ENCODE results near the gene C12orf50. TPM values are rescaled to one million over a fixed set of nuclear protein-coding genes. Genes with fewer than 3 reads are reported as not detected.

Gene C12orf50
- total and polyA plus RNA-seq, 2 of the 8 experiments (the other 6 are each of a cell fraction or from before 2014, with no cell fraction given), result not detected

- CTCF ChIA-PET (ENCODE audit: partially characterized antibody), result interaction anchor here (1.2 to 2.0 kb wide), 3 partner anchors 9 to 16 kb away, joined by 3 to 6 read pairs (median 6); no protein-coding TSS in a partner anchor
Measured at GRCh38 chr12:87943023-87943422, 86.2 kb downstream of the C12orf50 start.

More at GRCh38 chr12:87943023-87943422, 86.2 kb downstream of the C12orf50 start:
- Histone ChIP-seq H4K8ac (ENCODE audit: extremely low read depth, insufficient read depth, low read length) (no peak overlapping the region), H3K18ac (ENCODE audit: extremely low read depth, low read length) (no peak overlapping the region), H3K4me2 (ENCODE audit: insufficient read depth in 1 of 2, low read depth in 2 of 2, low read length in 2 of 2) (no peak overlapping the region), H2BK5ac (ENCODE audit: low read depth, low read length) (no peak overlapping the region), H2BK15ac (ENCODE audit: low read length) (no peak overlapping the region), H3K4me1 (replicated peaks in 1 of 4; ENCODE audit: control insufficient read depth in 3 of 4, insufficient read depth in 4 of 4, low read length in 3 of 4) (no peaks in the 10 kb centered on the region), H3K27ac (ENCODE audit: low read depth, low read length) (no peak overlapping the region), H4K91ac (replicated peaks; ENCODE audit: insufficient read length, low read length) (no peak overlapping the region), H3K4ac (replicated peaks; ENCODE audit: insufficient read length, low read depth, low read length) (no peak overlapping the region), H3K9ac (replicated peaks in 1 of 4; ENCODE audit: extremely low read depth in 1 of 4, low read depth in 3 of 4, low read length in 3 of 4) (no peak overlapping the region), H2AFZ (ENCODE audit: low read length) (no peak overlapping the region), H3K9me3 (ENCODE audit: insufficient read depth in 2 of 2, low read depth in 1 of 2, low read length in 1 of 2) (peaks cover 0 to 1% of the 10 kb centered on the region in 2 experiments; a peak in 1 of 4 replicates), H3K23ac (ENCODE audit: insufficient read length) (no peak overlapping the region), H2BK12ac (ENCODE audit: low read depth, low read length) (no peak overlapping the region), H3K27me3 (replicated peaks in 1 of 4; ENCODE audit: control insufficient read depth in 3 of 4, extremely low read depth in 1 of 4, insufficient read depth in 3 of 4, low read length in 3 of 4) (no peaks in the 10 kb centered on the region), H2AK5ac (ENCODE audit: low read depth, low read length) (no peak overlapping the region), H3K23me2 (ENCODE audit: low read depth, low read length) (no peaks in the 10 kb centered on the region), H2BK20ac (ENCODE audit: low read length) (no peak overlapping the region), H3K56ac (replicated peaks; ENCODE audit: insufficient read length, low read depth, low read length) (no peak overlapping the region), H2BK120ac (replicated peaks; ENCODE audit: low read depth, low read length) (no peak overlapping the region), H3K14ac (ENCODE audit: insufficient read length) (no peak overlapping the region), H4K5ac (ENCODE audit: insufficient read length, low read depth, low read length) (no peak overlapping the region), H3K79me2 (ENCODE audit: control insufficient read depth in 1 of 2, insufficient read depth in 2 of 2, low read length in 2 of 2) (no peaks in the 10 kb centered on the region), H3K36me3 (ENCODE audit: control insufficient read depth in 2 of 4, insufficient read depth in 4 of 4, low read length in 3 of 4) (no peaks in the 10 kb centered on the region), H4K20me1 (replicated peaks in 1 of 2; ENCODE audit: control insufficient read depth in 1 of 2, insufficient read depth in 2 of 2, low read length in 2 of 2) (no peaks in the 10 kb centered on the region), H3K79me1 (ENCODE audit: low read depth, low read length) (no peaks in the 10 kb centered on the region), H3K4me3 (ENCODE audit: extremely low read depth in 1 of 4, insufficient read depth in 2 of 4, low read depth in 3 of 4, low read length in 4 of 4) (no peak overlapping the region)
- 80% methylated on average over 1 of the region's 1 CpG; no CpG with 5 or more reads in 1 of the 2 experiments for WGBS, 2 experiments (ENCODE audit: extremely low coverage in 1 of 2, insufficient coverage in 1 of 2, insufficient read length in 1 of 2, insufficient replicate concordance in 2 of 2, low coverage in 1 of 2, low lambda C conversion rate in 2 of 2, missing lambda C conversion rate in 1 of 2)
- DNase-seq (ENCODE audit: low read depth in 1 of 2, low spot score in 2 of 2) (no peak), FAIRE-seq (no peak)
- TF ChIP-seq JUND (IDR thresholded peaks at IDR 0.05; ENCODE audit: low read length), result no peak
- no peak for TF ChIP-seq TCF12 (IDR thresholded peaks at IDR 0.05; ENCODE audit: low read depth, low read length)
- no peak for TF ChIP-seq E2F6 (IDR thresholded peaks at IDR 0.05)
- TF ChIP-seq CBX5 (IDR thresholded peaks at IDR 0.05; ENCODE audit: low read depth, low read length), result no peak
- no peak for TF ChIP-seq ATF2 (IDR thresholded peaks at IDR 0.05; ENCODE audit: low read length)
- no peak for TF ChIP-seq RXRA (IDR thresholded peaks at IDR 0.05; ENCODE audit: insufficient read depth, low read depth, low read length)
- no peak for TF ChIP-seq CHD2 (IDR thresholded peaks at IDR 0.05; ENCODE audit: low read length)
- no peak for TF ChIP-seq YY1 (IDR thresholded peaks at IDR 0.05; ENCODE audit: low read depth, low read length)
- no peak for TF ChIP-seq SIX5 (IDR thresholded peaks at IDR 0.05; ENCODE audit: low read depth, low read length)
- no peak for TF ChIP-seq SIRT6 (IDR thresholded peaks at IDR 0.05; ENCODE audit: low read length)
- TF ChIP-seq POLR2AphosphoS5 (IDR thresholded peaks at IDR 0.05; ENCODE audit: low read depth, low read length), result no peak
- POLR2A ChIA-PET (ENCODE audit: partially characterized antibody), result no interaction called here

All from H1 (cell line).